Prostate gland (tissue), 2 donors: ENCODE results near the gene ANKRD11. TPM values are rescaled to one million over a fixed set of nuclear protein-coding genes. Genes with fewer than 3 reads are reported as not detected.
A peak's percentile ranks its signal among the peaks of the same experiment; 100 is the strongest.
"Not testable (repeated sequence)": the region's sequence is repeated elsewhere in the genome, so short reads cannot be mapped to it uniquely, and the experiment has no call there.

Source experiments
- DNase-seq: peaks from one replicate; pipeline ENCODE4 v3.0.0-alpha.2; 2019; ENCODE audit warnings: low spot score
- H3K27ac ChIP-seq, 2 donors: fragments of 200-600 bp; sonication (generic); 2 replicates each; pipeline ENCODE4 v1.5.1; 2017 to 2019
- H3K27me3 ChIP-seq: fragments of 200-600 bp; sonication (generic); replicated peaks from 2 replicates; pipeline ENCODE4 v1.5.1; 2019; ENCODE audit not compliant: insufficient read depth
- H3K36me3 ChIP-seq, 2 donors: fragments of 200-600 bp; sonication (generic); 1 replicate in 1 of 2; 2 replicates in 1 of 2; pipeline versions ENCODE4 v1.5.1 to v1.8.1; 2017 to 2019
- H3K4me1 ChIP-seq: fragments of 200-600 bp; sonication (generic); replicated peaks from 2 replicates; pipeline ENCODE4 v1.5.1; 2019
- H3K4me3 ChIP-seq, 2 donors: fragments of 200-600 bp; sonication (generic); 2 replicates each; pipeline ENCODE4 v1.5.1; 2017 to 2019
- H3K9me3 ChIP-seq: fragments of 200-600 bp; sonication (generic); 2 replicates; pipeline ENCODE4 v1.5.1; 2017
- POLR2A ChIP-seq: fragments of 450-650 bp; IDR thresholded peaks from one replicate; pipeline ENCODE4 v1.6.1; 2016; ENCODE audit warnings: antibody characterized with exemption, mild to moderate bottlenecking
- POLR2AphosphoS5 ChIP-seq: sonication (generic); formaldehyde crosslinking; IDR thresholded peaks from one replicate; pipeline ENCODE4 v1.6.1; 2017; ENCODE audit warnings: antibody characterized with exemption
- WGBS: methylation state at CpG from one replicate; pipeline ENCODE4 v1.1.5; 2018; 5-methylcytosine and 5-hydroxymethylcytosine counted together
- intact Hi-C: fragments of 100-400 bp; cut with DNase I; formaldehyde crosslinking; loops from one replicate; pipeline ENCODE4 v1.14.2; 2022
- total RNA-seq, 2 donors: library from RNA; depleted of rRNA; stranded (reverse); fragments of >200 nt; gene quantifications; one replicate each; pipeline ENCODE4 v1.1.0, GENCODE V29; 2016
- TF ChIP-seq, protein P1 (sequence below), 4 experiments: fragments of 200-600 bp in 2 of 4; fragments of 450-650 bp in 2 of 4; sonication (generic) in 2 of 4; IDR thresholded peaks; 1 replicate in 3 of 4; 2 replicates in 1 of 4; pipeline ENCODE4 v1.5.1; 2016 to 2019; ENCODE audit warnings: antibody characterized with exemption in 4 of 4, mild to moderate bottlenecking in 2 of 4, moderate library complexity in 2 of 4

Gene ANKRD11
- total RNA-seq, 2 donors from 2014 or later: 66.2 to 143 TPM

DNA sequence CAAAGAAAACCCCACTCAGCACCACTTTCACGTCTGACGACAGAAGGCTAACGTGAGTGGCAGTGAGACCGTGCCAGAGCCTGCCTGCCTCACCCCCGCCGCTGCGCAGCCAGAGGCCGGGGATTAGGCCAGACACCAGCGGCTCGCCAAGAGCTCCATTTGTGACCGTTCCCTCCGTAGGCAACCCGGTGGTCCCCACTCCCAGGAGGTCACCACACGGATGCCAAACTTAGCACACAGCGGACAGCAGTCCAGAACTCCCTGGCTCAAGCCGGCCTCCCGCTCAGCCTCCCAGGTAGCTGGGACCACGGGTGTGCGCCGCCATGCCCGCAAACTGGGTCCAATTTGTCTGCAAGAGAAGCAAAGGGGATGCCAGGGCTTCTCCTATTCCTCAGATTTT, 104.6 kb downstream of the ANKRD11 start:
- H3K36me3 ChIP-seq: no peaks in the 10 kb centered on the region
- 98% methylated on average over 21 of the region's 21 CpGs for whole genome bisulfite sequencing
- intact Hi-C loops: no loop called here

DNA sequence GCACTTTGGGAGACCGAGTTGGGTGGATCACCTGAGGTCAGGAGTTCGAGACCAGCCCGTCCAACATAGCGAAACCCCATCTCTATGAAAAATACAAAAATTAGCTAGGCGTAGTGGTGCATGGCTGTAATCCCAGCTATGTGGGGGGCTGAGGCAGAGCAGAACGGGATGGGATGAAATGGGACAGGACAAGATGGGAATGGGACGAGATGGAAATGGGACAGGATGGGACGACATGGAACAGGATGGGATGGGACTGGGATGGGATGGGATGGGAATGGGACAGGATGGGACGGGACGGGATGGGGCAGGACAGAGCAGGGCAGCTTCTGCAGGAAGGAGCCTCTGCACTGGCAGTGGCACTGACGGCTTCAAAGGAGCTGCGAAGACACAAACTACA, 106.1 kb downstream of the ANKRD11 start:
- no peak for DNase-seq
- TF ChIP-seq POLR2AphosphoS5: no peak
- TF ChIP-seq, protein P1, sequence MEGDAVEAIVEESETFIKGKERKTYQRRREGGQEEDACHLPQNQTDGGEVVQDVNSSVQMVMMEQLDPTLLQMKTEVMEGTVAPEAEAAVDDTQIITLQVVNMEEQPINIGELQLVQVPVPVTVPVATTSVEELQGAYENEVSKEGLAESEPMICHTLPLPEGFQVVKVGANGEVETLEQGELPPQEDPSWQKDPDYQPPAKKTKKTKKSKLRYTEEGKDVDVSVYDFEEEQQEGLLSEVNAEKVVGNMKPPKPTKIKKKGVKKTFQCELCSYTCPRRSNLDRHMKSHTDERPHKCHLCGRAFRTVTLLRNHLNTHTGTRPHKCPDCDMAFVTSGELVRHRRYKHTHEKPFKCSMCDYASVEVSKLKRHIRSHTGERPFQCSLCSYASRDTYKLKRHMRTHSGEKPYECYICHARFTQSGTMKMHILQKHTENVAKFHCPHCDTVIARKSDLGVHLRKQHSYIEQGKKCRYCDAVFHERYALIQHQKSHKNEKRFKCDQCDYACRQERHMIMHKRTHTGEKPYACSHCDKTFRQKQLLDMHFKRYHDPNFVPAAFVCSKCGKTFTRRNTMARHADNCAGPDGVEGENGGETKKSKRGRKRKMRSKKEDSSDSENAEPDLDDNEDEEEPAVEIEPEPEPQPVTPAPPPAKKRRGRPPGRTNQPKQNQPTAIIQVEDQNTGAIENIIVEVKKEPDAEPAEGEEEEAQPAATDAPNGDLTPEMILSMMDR (IDR thresholded peaks at IDR 0.05): no peak
- Histone ChIP-seq H3K36me3 (no peaks in the 10 kb centered on the region), H3K27me3 (no peaks in the 10 kb centered on the region), H3K4me1 (peaks cover 6% of the 10 kb centered on the region), H3K9me3 (no peaks in the 10 kb centered on the region), H3K27ac (no peak overlapping the region), H3K4me3 (no peak overlapping the region)
- intact Hi-C loops: no loop called here
- 95% methylated on average over 12 of the region's 12 CpGs for WGBS

More for the DNA sequence above, 104.6 kb downstream of the ANKRD11 start:
- Histone ChIP-seq H3K4me3 (no peak overlapping the region), H3K9me3 (no peaks in the 10 kb centered on the region), H3K4me1 (peaks cover 6% of the 10 kb centered on the region), H3K27me3 (no peaks in the 10 kb centered on the region), H3K27ac (no peak overlapping the region)
- TF ChIP-seq POLR2AphosphoS5: no peak
- TF ChIP-seq, protein P1 (IDR thresholded peaks at IDR 0.05): no peak
- no peak for TF ChIP-seq POLR2A
- no peak for DNase-seq

GRCh38 chr16:89383095-89384003, 107.0 kb downstream of the ANKRD11 start:
- WGBS: 55% methylated on average over 28 of the region's 29 CpGs
- H3K9me3 ChIP-seq: no peaks in the 10 kb centered on the region
- intact Hi-C loops: no loop called here
- TF ChIP-seq POLR2A (no peak), POLR2AphosphoS5 (peak; percentile 25)
- TF ChIP-seq, protein P1 (IDR thresholded peaks at IDR 0.05): no peak
- H3K27me3 ChIP-seq: no peaks in the 10 kb centered on the region
- DNase-seq: peak; percentile 40
- H3K4me3 ChIP-seq: no peak overlapping the region
- H3K4me1 ChIP-seq: peaks cover 6% of the 10 kb centered on the region
- H3K36me3 ChIP-seq: no peaks in the 10 kb centered on the region
- no peak overlapping the region for H3K27ac ChIP-seq

- DNase-seq, H3K36me3 ChIP-seq, intact Hi-C loops, H3K9me3 ChIP-seq, H3K4me3 ChIP-seq, H3K27me3 ChIP-seq, H3K27ac ChIP-seq, H3K4me1 ChIP-seq: not testable (repeated sequence)
- 72% methylated on average over 5 of the region's 5 CpGs for WGBS
Observed at GRCh38 chr16:89382555-89382954, 107.8 kb downstream of the ANKRD11 start.

GRCh38 chr16:89381788-89382187, 108.6 kb downstream of the ANKRD11 start:
- Histone ChIP-seq H3K27me3 (no peaks in the 10 kb centered on the region), H3K27ac (no peak overlapping the region), H3K36me3 (no peaks in the 10 kb centered on the region), H3K4me3 (no peak overlapping the region), H3K9me3 (no peaks in the 10 kb centered on the region), H3K4me1 (peaks cover 6% of the 10 kb centered on the region)
- intact Hi-C loops: no loop called here
- WGBS: 75% methylated on average over 14 of the region's 14 CpGs
- no peak for DNase-seq
- TF ChIP-seq, protein P1 (IDR thresholded peaks at IDR 0.05): no peak
- TF ChIP-seq POLR2AphosphoS5: no peak
- no peak for TF ChIP-seq POLR2A
